ENCODE measurements around the gene AIF1.

AIF1 gene

DNA sequence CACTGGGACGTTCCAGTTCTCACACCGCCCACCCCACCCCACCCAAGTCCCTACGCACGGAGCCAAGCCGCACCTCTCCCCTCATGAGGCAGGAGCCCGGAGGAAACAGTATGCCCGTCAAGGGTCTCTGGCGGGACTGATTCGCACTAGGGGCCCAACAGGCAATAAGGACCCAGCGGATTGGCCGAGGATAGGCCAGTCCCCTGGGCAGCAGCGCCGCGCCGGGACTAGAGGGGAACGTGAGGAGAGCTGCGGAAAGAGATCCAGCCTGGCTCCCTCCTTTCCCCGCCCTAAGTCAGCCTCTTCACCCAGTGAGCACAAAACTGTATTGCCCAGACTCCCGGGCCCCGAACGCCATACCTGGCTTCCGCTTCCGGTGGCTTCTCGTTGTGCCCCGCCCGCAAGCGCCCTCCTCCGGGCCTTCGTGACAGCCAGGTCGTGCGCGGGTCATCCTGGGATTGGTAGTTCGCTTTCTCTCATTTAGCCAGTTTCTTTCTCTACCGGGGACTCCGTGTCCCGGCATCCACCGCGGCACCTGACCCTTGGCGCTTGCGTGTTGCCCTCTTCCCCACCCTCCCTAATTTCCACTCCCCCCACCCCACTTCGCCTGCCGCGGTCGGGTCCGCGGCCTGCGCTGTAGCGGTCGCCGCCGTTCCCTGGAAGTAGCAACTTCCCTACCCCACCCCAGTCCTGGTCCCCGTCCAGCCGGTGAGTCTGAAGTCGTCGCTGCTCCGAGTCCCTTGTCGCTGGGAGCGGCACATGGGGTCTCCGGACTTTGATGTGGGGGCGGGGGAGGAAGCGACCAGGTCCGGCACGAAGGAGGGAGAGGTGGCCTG is 50.7 kb downstream of the AIF1 start, which contains the start of gene CSNK2B:
TSS of gene CSNK2B (plus strand) at position 580 of the 836 bp plus-strand sequence. CDS start 752 bp downstream, outside the sequence.
- DNase-seq, result peak; percentile 93

DNA sequence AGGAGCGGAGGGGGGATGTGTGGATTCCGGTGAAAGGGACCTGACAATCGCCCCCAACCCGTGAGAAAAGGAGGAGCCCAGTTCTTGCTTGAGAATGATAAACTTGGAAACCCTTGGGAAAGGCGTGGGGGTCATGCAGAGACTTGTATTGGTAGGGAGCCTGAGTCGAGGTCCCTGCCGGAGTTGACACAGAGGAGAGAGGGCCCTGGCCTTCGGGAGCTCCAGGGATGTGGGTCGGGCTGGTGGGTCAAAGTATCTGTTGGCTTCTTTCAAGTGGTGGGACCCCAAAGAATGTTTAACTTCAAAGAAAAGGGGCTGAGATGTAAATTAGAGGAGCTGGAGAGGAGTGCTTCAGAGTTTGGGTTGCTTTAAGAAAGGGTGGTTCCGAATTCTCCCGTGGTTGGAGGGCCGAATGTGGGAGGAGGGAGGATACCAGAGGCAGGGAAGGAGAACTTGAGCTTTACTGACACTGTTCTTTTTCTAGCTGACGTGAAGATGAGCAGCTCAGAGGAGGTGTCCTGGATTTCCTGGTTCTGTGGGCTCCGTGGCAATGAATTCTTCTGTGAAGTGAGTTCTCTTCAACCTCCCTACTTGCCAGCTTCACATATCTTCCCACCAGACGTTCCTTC is 51.4 kb downstream of the AIF1 start:
- DNase-seq, result no peak
